Stomach smooth muscle (tissue), 2 donors: ENCODE results near the gene BTBD1.

Experiments
- H3K27ac ChIP-seq: one replicate; pipeline ENCODE4 v1.7.0; 2013; ENCODE audit warnings: mild to moderate bottlenecking, low read length, inconsistent platforms
- H3K27me3 ChIP-seq, 2 donors: one replicate each; pipeline ENCODE4 v1.7.0; 2013; ENCODE audit warnings: low read length in 2 of 2; ENCODE audit not compliant: insufficient read depth in 2 of 2, control insufficient read depth in 1 of 2
- H3K36me3 ChIP-seq, 2 donors: one replicate each; pipeline ENCODE4 v1.7.0; 2013; ENCODE audit warnings: low read length in 2 of 2; ENCODE audit not compliant: control insufficient read depth in 2 of 2, insufficient read depth in 2 of 2
- H3K4me1 ChIP-seq: one replicate; pipeline ENCODE4 v1.7.0; 2013; ENCODE audit warnings: low read length; ENCODE audit not compliant: control insufficient read depth, insufficient read depth
- H3K4me3 ChIP-seq, 2 donors: one replicate each; pipeline ENCODE4 v1.7.0; 2013; ENCODE audit warnings: low read length in 2 of 2
- H3K9ac ChIP-seq, 2 donors: one replicate each; pipeline ENCODE4 v1.7.0; 2013; ENCODE audit warnings: low read length in 2 of 2, mild to moderate bottlenecking in 1 of 2
- H3K9me3 ChIP-seq, 2 donors: one replicate each; pipeline ENCODE4 v1.7.0; 2013; ENCODE audit warnings: low read length in 2 of 2; ENCODE audit not compliant: control insufficient read depth in 2 of 2
- donor health status: healthy.
- donor health status: Pancreatic carcinoma.

BTBD1 gene

DNA sequence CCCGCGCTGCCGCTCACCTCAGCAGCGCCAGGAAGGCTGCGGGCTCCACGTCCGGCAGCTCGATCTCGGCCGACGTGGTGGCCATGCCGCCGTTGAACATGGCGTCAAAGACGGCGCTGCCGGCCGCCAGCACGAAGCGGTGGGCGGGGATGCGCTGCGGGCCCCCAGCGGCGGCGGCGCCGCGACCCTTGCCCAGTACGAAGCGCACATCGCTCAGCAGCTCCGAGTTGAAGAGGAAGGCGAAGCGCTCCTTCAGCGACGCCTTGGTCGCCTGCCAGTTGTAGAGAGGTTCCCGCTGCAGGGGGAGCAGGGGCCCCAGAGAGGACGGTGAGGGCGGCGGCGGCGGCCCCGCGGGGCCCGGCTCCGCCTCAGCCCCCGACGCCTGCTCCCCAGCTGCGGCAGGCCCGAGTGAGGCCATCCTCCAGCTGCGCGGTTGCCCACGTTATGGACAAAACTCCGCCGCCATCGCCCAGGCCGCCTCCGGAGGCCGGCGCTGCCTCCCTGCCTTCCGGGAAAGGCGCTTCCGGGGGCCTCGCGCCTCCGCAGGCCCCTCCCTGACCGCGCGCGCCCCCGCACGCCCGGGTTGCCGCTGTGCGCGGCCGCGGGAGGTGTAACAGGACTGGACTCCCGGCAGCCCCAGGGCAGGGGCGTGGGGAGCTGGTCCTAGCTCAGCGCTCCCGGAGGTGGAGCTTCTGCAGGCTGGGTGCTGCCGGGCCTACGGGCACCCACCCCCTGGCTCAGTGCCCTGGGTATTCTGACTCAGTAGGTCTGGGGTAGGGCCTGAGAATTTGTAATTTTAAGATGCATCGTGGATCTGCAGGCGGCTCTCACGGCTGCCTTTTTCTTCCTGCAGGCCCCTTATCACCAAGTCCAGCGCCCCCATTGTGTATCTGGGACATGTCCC is at the start of gene BTBD1:
TSS of gene BTBD1 (minus strand) at position 519 of the 904 bp plus-strand sequence. CDS start at position 418, 101 bp downstream.
- H3K4me1 ChIP-seq, result peaks cover 12% of the 10 kb centered on the region

DNA sequence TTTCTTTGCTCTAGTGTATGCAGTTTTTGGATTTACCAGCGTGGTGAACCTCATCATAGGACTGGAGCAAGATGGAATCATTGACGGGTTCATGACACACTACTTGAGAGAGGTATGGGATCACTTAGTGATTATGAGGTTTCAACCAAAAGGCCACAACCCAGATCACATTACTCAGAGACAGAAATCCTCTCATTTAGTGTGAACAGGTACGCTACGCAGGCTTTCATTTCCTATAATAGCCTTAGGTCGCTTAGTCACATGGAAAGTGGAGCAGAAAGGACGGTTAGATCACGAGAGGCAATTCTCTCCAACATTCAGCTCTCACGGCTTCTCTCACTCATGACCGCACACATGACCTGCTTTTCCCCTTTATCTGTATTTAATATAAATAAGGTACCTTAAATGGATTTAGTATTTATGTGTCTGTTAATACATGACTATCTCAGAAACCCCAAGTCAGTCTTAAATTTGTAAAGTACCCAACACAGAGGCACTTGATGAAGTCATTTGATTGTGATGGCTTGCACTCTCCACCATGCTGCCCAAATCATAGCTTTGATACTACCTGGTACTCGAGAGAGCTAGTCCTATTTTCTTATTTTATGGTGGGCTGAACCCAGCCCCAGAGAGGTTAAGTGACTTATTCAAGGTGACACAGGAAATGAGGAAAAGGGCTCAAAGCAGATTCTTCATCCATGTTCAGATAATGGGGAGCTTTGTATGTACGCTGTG is 48.9 kb upstream of the BTBD1 start:
- H3K27me3 ChIP-seq, result no peaks in the 10 kb centered on the region
- no peak overlapping the region for H3K4me3 ChIP-seq
- H3K9me3 ChIP-seq, result no peaks in the 10 kb centered on the region
- H3K9ac ChIP-seq, result no peak overlapping the region
- no peak overlapping the region for H3K27ac ChIP-seq
- no peaks in the 10 kb centered on the region for H3K36me3 ChIP-seq
- peaks cover 3% of the 10 kb centered on the region for H3K4me1 ChIP-seq

More for the DNA sequence above, at the start of gene BTBD1:
- Histone ChIP-seq H3K36me3 (no peaks in the 10 kb centered on the region), H3K4me3 (peak within 1 kb of the TSS; percentile 92 to 94), H3K9me3 (no peaks in the 10 kb centered on the region), H3K9ac (peak within 1 kb of the TSS; percentile 89 to 92), H3K27me3 (no peaks in the 10 kb centered on the region), H3K27ac (peak within 1 kb of the TSS; percentile 84)

DNA sequence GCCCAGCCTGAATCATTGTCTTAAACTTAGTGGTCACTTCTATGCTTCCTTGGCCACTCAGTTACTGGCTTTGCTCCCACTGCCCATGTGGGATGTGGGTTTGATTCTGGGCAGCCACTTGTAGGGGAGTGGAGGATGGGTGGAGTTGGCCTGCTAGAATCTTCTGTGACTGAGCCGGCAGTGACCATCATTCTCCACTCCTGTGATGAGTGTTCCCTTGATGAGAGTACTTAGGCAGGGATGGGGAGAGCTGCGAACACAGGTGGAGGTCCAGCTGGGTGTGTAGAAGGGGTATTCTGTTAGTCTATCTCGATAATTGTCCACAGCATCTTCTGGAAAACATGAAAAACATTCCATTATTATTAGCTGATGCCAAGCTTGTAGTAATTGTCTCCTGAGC is 48.4 kb upstream of the BTBD1 start:
- Histone ChIP-seq H3K9me3 (no peaks in the 10 kb centered on the region), H3K4me1 (peaks cover 3% of the 10 kb centered on the region), H3K27me3 (no peaks in the 10 kb centered on the region), H3K36me3 (no peaks in the 10 kb centered on the region), H3K4me3 (no peak overlapping the region), H3K9ac (no peak overlapping the region), H3K27ac (no peak overlapping the region)

DNA sequence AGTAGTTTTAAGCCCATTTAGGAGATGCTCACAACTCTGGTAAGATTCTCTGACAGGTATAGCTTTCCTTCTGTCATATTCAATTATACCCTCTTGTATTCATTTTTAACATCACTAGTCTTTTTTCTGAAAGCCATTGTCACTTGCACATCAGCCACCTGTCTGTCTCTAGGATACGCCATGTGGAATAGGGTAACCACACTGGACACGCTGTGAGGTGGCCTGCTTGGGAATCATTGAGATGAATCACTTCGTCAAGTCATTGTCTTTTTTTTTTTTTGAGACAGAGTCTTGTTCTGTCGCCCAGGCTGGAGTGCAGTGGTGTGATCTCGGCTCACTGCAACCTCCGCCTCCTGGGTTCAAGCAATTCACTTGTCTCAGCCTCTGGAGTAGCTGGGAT is 47.8 kb upstream of the BTBD1 start:
- Histone ChIP-seq H3K27me3 (peaks cover 0 to 1% of the 10 kb centered on the region in 2 donors), H3K9me3 (no peaks in the 10 kb centered on the region), H3K9ac (no peak overlapping the region), H3K36me3 (no peaks in the 10 kb centered on the region), H3K4me3 (no peak overlapping the region), H3K27ac (no peak overlapping the region), H3K4me1 (peaks cover 3% of the 10 kb centered on the region)

DNA sequence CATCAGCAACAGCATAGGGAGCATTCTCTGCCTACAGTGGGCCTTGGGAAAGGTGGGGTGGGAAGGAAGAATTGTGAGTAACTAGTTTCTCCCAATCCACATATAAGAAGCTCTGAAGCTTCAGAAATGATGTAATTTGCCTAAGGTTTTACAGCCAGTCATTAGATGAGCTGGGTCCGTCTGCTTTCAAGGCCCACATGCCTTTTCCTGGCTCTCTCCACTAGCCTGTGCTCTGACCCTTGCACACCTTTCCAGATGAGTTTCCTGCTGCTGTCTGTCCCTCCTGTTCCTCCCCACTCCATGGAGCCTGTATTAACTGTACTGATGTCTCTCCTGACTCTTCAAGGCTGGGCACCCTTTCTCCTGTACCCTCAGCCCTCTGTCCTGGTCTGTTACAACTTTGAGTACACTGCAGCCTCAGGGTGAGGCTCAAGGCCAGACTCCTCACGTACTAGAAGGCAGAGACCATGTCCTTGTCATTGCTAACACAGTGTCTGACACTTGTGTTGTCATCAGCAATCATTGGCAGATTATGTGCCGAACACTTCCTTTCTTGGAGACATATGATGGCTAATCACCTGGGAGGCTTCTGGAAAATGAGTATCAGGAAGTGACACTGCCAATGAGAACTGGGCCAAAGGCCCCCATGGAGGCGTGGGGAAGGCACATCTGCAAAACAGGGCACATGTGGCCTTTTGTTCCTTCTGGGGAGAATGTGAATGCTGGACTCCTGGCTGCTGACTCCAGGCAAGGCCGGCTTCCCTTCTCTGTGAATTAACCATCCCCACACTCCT is 47.0 kb upstream of the BTBD1 start:
- Histone ChIP-seq H3K36me3 (no peaks in the 10 kb centered on the region), H3K9me3 (no peaks in the 10 kb centered on the region), H3K9ac (no peak overlapping the region), H3K27ac (no peak overlapping the region), H3K4me1 (peaks cover 3% of the 10 kb centered on the region), H3K4me3 (no peak overlapping the region), H3K27me3 (peaks cover 5 to 8% of the 10 kb centered on the region in 2 donors)

DNA sequence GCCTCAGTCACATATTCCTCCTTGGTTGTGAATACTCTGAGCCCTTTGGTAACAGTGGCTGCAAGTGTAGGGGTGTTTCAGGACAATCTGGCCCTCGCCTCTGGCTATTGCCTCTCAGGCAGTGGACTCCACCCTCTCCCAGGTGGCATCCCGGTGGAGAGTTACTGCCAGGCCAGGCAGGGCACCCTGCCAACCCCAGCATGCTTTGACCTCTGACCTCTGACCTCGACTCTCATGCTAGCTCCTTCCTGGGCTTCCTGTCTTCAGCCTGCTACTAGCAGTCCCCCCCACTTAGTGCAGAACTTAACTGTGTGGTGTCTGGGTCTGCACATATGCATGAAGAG is 45.9 kb upstream of the BTBD1 start:
- Histone ChIP-seq H3K9me3 (no peaks in the 10 kb centered on the region), H3K9ac (no peak overlapping the region), H3K36me3 (no peaks in the 10 kb centered on the region), H3K27ac (no peak overlapping the region), H3K27me3 (peaks cover 16 to 19% of the 10 kb centered on the region in 2 donors), H3K4me3 (no peak overlapping the region), H3K4me1 (peaks cover 6% of the 10 kb centered on the region)

DNA sequence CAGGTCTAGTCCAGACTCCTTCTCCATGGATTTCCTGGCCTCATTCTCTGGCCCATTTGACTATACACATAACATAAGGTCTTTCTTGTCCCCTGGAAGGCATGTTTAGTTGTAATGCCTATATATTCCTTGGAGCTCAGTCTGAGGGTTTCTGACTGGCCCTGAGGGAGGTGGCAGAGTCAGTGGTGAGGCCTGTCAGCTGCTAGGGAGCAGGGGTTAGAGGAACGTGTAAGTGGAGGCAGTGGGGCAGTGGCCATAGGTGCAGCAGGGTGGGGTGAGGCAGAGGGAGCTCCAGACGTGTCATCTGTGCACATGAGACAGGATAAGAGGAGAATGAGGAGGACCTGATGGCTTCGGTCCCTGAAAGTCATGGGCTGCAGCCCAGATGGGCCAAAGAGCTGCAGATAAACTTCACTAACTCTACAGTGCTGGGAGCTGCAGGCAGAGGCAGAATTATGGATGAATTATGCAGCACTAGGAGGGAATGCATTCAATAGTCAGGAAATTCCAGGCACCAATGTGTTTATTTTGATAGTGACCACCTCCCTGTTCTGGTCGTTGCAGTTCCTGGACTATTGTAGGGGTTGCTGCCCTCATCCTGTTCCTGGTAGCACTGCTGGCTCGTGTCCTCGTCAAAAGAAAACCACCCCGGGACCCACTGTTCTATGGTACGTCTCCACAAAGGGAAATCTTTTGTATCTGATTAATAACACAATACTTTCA is 45.3 kb upstream of the BTBD1 start:
- no peak overlapping the region for H3K4me3 ChIP-seq
- H3K36me3 ChIP-seq, result no peaks in the 10 kb centered on the region
- peaks cover 10% of the 10 kb centered on the region for H3K4me1 ChIP-seq
- no peak overlapping the region for H3K9ac ChIP-seq
- H3K9me3 ChIP-seq, result no peaks in the 10 kb centered on the region
- peaks cover 21% of the 10 kb centered on the region in 2 donors for H3K27me3 ChIP-seq
- H3K27ac ChIP-seq, result no peak overlapping the region

DNA sequence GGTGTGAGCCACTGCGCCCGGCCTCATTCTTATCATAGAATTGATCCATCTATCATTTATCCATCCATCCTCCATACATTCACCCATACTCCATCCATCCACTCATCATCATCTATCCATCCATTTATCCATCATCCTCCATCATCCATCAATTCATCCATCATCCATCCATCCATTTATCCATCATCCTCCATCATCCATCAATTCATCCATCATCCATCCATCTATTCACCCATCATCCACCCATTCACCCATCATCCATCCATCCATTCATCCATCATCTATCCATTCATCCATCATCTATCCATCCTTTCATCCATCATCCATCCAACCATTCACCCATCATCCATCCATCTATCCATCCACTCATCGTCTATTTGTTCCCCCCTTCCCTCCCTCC is 44.1 kb upstream of the BTBD1 start:
- Histone ChIP-seq H3K4me1 (peaks cover 14% of the 10 kb centered on the region), H3K4me3 (no peak overlapping the region), H3K36me3 (no peaks in the 10 kb centered on the region), H3K27me3 (peaks cover 28 to 31% of the 10 kb centered on the region in 2 donors), H3K27ac (no peak overlapping the region), H3K9ac (no peak overlapping the region), H3K9me3 (no peaks in the 10 kb centered on the region)

DNA sequence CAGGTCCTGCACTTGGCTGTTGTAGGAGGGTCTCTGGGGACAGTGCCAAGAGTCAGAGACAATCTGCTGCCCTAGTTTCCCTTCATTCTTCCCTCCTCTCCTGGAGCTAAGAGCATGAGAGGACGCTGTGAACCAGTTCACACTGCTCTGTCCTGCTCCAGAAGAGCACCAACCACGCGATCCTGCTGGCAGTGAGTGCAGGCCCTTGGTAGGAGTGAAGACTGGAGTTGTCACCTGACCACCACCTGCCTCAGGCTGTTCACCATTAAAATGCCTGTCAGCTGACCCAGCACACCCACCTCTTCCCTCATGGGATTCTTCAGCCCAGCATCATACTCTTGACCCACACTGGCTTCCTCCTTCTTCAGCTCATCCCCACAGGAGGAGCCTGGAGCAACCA is 43.3 kb upstream of the BTBD1 start:
- Histone ChIP-seq H3K9ac (no peak overlapping the region), H3K27ac (no peak overlapping the region), H3K9me3 (no peaks in the 10 kb centered on the region), H3K27me3 (peaks cover 28 to 31% of the 10 kb centered on the region in 2 donors), H3K36me3 (no peaks in the 10 kb centered on the region), H3K4me1 (peaks cover 14% of the 10 kb centered on the region), H3K4me3 (no peak overlapping the region)

DNA sequence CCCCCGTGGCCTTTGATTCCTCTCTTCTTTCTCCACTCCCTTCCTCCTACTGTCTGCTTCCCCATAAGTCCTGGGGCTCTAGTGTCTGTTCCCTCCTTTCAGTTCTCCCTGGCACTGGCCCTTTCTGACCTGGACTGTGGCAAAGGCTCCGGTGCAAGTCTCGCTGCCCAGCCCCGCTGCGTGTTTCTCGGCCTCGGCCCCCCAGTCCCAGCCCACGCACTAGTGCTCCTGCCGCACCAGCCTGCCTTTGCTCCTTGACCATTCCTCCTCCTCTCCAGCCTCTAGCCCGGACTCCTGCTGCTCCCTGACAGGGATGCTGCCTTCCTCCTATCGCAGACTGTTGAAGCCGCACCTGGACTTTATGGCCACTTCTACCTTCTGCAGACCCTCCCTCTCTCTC is 42.5 kb upstream of the BTBD1 start:
- Histone ChIP-seq H3K27me3 (peaks cover 28 to 31% of the 10 kb centered on the region in 2 donors), H3K9me3 (no peaks in the 10 kb centered on the region), H3K4me3 (no peak overlapping the region), H3K4me1 (peaks cover 14% of the 10 kb centered on the region), H3K36me3 (no peaks in the 10 kb centered on the region), H3K9ac (no peak overlapping the region), H3K27ac (no peak overlapping the region)
